KMS-11 (cell line): ENCODE measurements around the gene CTNNA2.
A peak's percentile ranks its signal among the peaks of the same experiment; 100 is the strongest.

Source experiments
- H2AFZ ChIP-seq: fragments of 200-600 bp; sonication (generic); 2 replicates; pipeline ENCODE4 v1.6.1; 2016; ENCODE audit warnings: antibody characterized with exemption, mixed run types, low read depth
- H3K27ac ChIP-seq: fragments of 200-600 bp; sonication (generic); 2 replicates; pipeline ENCODE4 v1.6.1; 2016; ENCODE audit warnings: mild to moderate bottlenecking, mixed run types
- H3K27me3 ChIP-seq: fragments of 200-600 bp; sonication (generic); 2 replicates; pipeline ENCODE4 v1.6.1; 2017; ENCODE audit warnings: mild to moderate bottlenecking, low read depth, mixed run types, moderate library complexity; ENCODE audit not compliant: insufficient read depth
- H3K36me3 ChIP-seq: fragments of 200-600 bp; sonication (generic); 2 replicates; pipeline ENCODE4 v1.6.1; 2017; ENCODE audit warnings: mild to moderate bottlenecking, mixed run types; ENCODE audit not compliant: insufficient read depth
- H3K4me1 ChIP-seq: fragments of 200-600 bp; sonication (generic); 2 replicates; pipeline ENCODE4 v1.6.1; 2016; ENCODE audit warnings: mild to moderate bottlenecking, low read depth, mixed run types; ENCODE audit not compliant: poor library complexity, severe bottlenecking
- H3K4me2 ChIP-seq: fragments of 200-600 bp; sonication (generic); 2 replicates; pipeline ENCODE4 v1.7.0; 2016; ENCODE audit warnings: mild to moderate bottlenecking, mixed run types
- H3K4me3 ChIP-seq: fragments of 200-600 bp; sonication (generic); IDR thresholded peaks from 2 replicates; pipeline ENCODE4 v1.6.1; 2017; ENCODE audit warnings: low read depth, low read length, mixed read lengths; ENCODE audit not compliant: insufficient read depth
- H3K79me2 ChIP-seq: fragments of 200-600 bp; sonication (generic); 2 replicates; pipeline ENCODE4 v1.6.1; 2016; ENCODE audit warnings: low read depth, mixed run types; ENCODE audit not compliant: insufficient read depth
- H3K9ac ChIP-seq: fragments of 200-600 bp; sonication (generic); 2 replicates; pipeline ENCODE4 v1.6.1; 2016; ENCODE audit warnings: mild to moderate bottlenecking, mixed run types
- H4K20me1 ChIP-seq: fragments of 200-600 bp; sonication (generic); 2 replicates; pipeline ENCODE4 v1.6.1; 2016; ENCODE audit warnings: mild to moderate bottlenecking, mixed run types; ENCODE audit not compliant: insufficient read depth
- TF ChIP-seq, protein P1 (sequence below): fragments of 200-600 bp; sonication (generic); conservative IDR thresholded peaks from 2 replicates; pipeline ENCODE4 v1.6.1; 2017; ENCODE audit warnings: low read depth, mild to moderate bottlenecking, antibody characterized with exemption, low read length, moderate library complexity, mixed read lengths

CTNNA2 gene

GRCh38 chr2:80517316-80517715 is 1004.5 kb downstream of the CTNNA2 start:
- no peaks in the 10 kb centered on the region for H3K36me3 ChIP-seq

DNA sequence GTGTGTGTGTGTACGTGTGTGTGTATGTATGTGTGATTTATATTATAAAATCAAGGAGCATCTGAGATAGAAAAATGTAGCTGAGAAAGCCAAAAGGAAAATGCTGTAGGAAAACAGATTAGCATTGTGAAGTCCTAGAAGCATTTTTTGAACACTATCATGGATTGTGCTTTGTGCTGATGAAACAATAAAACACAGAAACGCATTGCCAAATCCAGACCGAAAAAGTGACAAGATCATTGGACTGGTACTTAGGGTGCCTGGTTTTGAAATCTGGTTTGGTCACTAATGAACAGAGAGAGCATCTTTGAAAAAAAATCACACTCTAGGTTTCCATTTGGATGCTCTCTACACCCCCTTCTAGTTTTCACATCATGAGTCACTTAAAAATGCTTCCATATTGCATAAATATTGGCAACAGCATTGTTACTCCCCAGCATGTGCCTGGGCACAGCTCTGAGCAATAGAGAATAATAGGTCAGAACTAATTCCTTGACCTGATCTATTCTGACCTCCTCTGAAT is 1006.3 kb downstream of the CTNNA2 start:
- Histone ChIP-seq H3K4me3 (no peak overlapping the region), H3K4me2 (no peak overlapping the region), H3K27ac (no peak overlapping the region), H3K27me3 (no peaks in the 10 kb centered on the region), H3K9ac (no peak overlapping the region), H2AFZ (no peak overlapping the region), H4K20me1 (no peaks in the 10 kb centered on the region), H3K4me1 (peaks cover under 1% of the 10 kb centered on the region), H3K36me3 (no peaks in the 10 kb centered on the region), H3K79me2 (no peaks in the 10 kb centered on the region)
- TF ChIP-seq, protein P1, sequence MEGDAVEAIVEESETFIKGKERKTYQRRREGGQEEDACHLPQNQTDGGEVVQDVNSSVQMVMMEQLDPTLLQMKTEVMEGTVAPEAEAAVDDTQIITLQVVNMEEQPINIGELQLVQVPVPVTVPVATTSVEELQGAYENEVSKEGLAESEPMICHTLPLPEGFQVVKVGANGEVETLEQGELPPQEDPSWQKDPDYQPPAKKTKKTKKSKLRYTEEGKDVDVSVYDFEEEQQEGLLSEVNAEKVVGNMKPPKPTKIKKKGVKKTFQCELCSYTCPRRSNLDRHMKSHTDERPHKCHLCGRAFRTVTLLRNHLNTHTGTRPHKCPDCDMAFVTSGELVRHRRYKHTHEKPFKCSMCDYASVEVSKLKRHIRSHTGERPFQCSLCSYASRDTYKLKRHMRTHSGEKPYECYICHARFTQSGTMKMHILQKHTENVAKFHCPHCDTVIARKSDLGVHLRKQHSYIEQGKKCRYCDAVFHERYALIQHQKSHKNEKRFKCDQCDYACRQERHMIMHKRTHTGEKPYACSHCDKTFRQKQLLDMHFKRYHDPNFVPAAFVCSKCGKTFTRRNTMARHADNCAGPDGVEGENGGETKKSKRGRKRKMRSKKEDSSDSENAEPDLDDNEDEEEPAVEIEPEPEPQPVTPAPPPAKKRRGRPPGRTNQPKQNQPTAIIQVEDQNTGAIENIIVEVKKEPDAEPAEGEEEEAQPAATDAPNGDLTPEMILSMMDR: no peak

More at GRCh38 chr2:80517316-80517715, 1004.5 kb downstream of the CTNNA2 start:
- no peaks in the 10 kb centered on the region for H4K20me1 ChIP-seq
- TF ChIP-seq, protein P1: no peak
- no peak overlapping the region for H3K4me3 ChIP-seq
- H3K79me2 ChIP-seq: no peaks in the 10 kb centered on the region
- no peaks in the 10 kb centered on the region for H3K27me3 ChIP-seq
- H2AFZ ChIP-seq: no peak overlapping the region
- no peak overlapping the region for H3K4me2 ChIP-seq
- H3K4me1 ChIP-seq: no peaks in the 10 kb centered on the region
- no peak overlapping the region for H3K9ac ChIP-seq
- H3K27ac ChIP-seq: no peak overlapping the region

GRCh38 chr2:80519699-80520291 is 1006.9 kb downstream of the CTNNA2 start:
- H3K36me3 ChIP-seq: no peaks in the 10 kb centered on the region
- no peak overlapping the region for H3K9ac ChIP-seq
- H3K4me1 ChIP-seq: peaks cover 7% of the 10 kb centered on the region
- no peaks in the 10 kb centered on the region for H3K27me3 ChIP-seq
- TF ChIP-seq, protein P1: no peak
- no peaks in the 10 kb centered on the region for H4K20me1 ChIP-seq
- H3K27ac ChIP-seq: no peak overlapping the region
- no peaks in the 10 kb centered on the region for H3K79me2 ChIP-seq
- no peak overlapping the region for H3K4me3 ChIP-seq
- no peak overlapping the region for H2AFZ ChIP-seq
- no peak overlapping the region for H3K4me2 ChIP-seq

DNA sequence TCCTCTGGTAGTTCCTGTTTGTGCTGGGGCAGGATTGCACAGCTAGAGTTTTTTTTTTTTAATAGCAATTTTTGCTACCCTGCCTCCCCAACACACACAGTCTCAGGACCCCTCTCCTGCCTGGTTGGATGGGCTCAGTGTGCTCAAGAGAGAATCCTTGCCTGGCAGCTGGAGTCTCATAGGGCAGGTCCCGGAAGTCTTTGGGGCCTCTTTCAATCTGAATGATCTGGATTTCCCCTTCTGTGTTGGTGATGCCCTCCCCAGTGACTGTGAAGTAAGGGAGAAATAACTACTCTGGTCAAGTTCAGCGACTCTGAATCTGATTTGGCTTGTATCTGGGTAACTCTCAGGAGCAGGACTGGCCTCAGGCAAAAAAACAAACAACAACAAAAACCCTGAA is 1012.3 kb downstream of the CTNNA2 start:
- H3K36me3 ChIP-seq: no peaks in the 10 kb centered on the region
- no peaks in the 10 kb centered on the region for H4K20me1 ChIP-seq
- peak overlapping the region; percentile 71 for H3K27ac ChIP-seq
- no peaks in the 10 kb centered on the region for H3K79me2 ChIP-seq
- TF ChIP-seq, protein P1: no peak
- H3K4me1 ChIP-seq: peaks cover 60% of the 10 kb centered on the region
- H3K4me3 ChIP-seq: no peak overlapping the region
- peak overlapping the region; percentile 54 for H2AFZ ChIP-seq
- H3K9ac ChIP-seq: peak overlapping the region; percentile 17; the same call in 1 of the 2 replicates
- no peaks in the 10 kb centered on the region for H3K27me3 ChIP-seq
- H3K4me2 ChIP-seq: peak overlapping the region; percentile 45
